ENCODE results near the gene MRPS31.

DNA sequence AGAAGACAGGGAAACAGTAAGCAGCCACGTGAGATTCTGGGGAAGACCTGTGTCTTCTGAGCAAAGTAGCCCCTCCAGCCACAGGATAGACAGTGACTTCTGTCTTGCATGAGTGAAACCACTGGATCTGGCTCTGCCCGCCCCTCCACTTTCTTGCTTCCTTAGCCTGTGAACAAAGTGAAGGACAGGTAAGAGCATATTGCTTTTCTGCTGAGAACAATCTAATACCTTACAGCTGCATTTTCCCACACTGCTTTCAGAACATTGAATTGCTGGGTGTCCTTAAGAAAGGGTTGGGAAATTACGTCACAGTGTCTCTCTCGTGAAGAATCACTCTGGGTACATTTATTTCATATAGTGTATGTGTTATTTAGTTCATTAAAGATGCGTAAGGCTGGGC is 29.6 kb upstream of the MRPS31 start:
- TF ChIP-seq CTCF (conservative IDR thresholded peaks at IDR 0.05) (no peak), ZFX (IDR thresholded peaks at IDR 0.05) (no peak)

All from C4-2B (cell line).